ENCODE data around the gene INHBE.
"Not testable (repeated sequence)": the region's sequence is repeated elsewhere in the genome, so short reads cannot be mapped to it uniquely, and the experiment has no call there.

Gene INHBE

DNA sequence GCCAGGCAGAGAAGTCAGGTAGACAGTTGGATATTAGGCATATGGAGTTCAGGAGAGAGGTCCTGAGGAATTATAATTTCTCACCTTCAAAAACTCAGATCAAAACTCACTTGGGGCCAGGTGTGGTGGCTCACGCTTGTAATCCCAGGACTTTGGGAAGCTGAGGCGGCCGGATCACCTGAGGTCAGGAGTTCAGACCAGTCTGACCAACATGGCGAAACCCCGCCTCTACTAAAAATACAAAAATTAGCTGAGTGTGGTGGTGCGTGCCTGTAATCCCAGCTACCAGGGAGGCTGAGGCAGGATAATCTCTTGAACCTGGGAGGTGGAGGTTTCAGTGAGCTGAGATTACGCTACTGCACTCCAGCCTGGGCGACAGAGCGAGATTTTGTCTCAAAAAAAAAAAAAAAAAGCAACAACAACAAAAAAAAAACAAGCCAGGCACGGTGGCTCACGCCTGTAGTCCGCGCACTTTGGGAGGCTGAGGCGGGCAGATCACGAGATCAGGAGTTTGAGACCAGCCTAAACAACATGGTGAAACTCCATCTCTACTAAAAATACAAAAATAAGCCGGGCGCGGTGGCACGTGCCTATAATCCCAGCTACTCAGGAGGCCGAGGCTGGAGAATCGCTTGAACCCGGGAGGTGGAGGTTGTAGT, 47.3 kb downstream of the INHBE start:
- DNase-seq: not testable (repeated sequence)

- not testable (repeated sequence) for DNase-seq
Observed at GRCh38 chr12:57506541-57506940, 51.4 kb downstream of the INHBE start.

Measured in stimulated activated CD4-positive, alpha-beta T cell treated with anti-CD3 and anti-CD28 coated beads, Interleukin-12 subunit alpha, Interleukin-12 subunit beta, amount 100 ng/mL, for 4 hours (primary cell).